HL-60 (cell line): Measurements from ENCODE around the gene KLF16.

Experiments
- POLR2AphosphoS5 ChIP-seq: IDR thresholded peaks from 2 replicates; pipeline ENCODE4 v1.6.1; 2012; ENCODE audit warnings: low read depth
- SPI1 ChIP-seq: IDR thresholded peaks from 2 replicates; pipeline ENCODE4 v1.6.1; 2012; ENCODE audit warnings: low read depth, mild to moderate bottlenecking, borderline replicate concordance
- TF ChIP-seq, protein P1 (sequence below): IDR thresholded peaks from one replicate; pipeline ENCODE4 v1.5.1; 2011; ENCODE audit warnings: low read length, control low read depth, inconsistent platforms; ENCODE audit not compliant: insufficient read depth
- TF ChIP-seq, protein P2 (sequence below): IDR thresholded peaks from 2 replicates; pipeline ENCODE4 v1.6.1; 2012; ENCODE audit warnings: low read depth; ENCODE audit not compliant: insufficient replicate concordance

DNA sequence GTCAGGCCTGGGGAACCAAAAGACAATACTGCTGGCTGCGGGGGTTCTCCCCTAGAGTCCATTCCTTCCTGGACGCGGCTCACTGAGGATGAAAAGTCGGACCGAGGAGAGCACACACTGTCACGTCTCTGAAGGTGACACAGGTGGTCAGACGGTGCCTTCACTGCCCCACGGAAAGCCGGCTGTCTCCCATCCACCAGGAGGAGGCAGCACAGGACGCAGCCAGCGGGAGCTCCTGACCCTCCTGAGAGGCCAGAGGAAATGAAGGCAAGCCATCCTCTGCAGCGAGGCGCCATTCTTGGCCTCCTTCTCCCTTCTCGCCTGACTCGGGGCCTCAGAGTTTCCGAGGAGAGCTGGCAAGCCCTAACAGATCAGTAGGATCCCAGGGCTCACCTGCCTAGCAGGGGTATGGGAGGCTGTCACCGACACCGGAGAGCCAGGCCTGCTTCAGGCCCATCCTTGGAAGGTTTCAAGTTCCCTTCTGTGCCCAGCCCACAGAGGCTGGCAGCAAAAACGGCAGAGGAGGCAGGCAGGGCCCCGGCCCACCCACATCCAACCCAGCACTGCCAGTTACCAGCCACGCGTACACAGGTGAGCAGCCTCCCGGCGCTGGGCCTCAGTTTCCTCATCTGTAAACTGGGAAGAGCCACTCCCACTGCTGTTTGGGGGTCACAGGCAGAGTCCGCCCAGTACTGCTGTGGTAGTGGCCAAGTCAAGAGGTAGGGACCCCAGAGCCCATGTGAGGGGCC is 19.6 kb downstream of the KLF16 start:
- TF ChIP-seq, protein P1, sequence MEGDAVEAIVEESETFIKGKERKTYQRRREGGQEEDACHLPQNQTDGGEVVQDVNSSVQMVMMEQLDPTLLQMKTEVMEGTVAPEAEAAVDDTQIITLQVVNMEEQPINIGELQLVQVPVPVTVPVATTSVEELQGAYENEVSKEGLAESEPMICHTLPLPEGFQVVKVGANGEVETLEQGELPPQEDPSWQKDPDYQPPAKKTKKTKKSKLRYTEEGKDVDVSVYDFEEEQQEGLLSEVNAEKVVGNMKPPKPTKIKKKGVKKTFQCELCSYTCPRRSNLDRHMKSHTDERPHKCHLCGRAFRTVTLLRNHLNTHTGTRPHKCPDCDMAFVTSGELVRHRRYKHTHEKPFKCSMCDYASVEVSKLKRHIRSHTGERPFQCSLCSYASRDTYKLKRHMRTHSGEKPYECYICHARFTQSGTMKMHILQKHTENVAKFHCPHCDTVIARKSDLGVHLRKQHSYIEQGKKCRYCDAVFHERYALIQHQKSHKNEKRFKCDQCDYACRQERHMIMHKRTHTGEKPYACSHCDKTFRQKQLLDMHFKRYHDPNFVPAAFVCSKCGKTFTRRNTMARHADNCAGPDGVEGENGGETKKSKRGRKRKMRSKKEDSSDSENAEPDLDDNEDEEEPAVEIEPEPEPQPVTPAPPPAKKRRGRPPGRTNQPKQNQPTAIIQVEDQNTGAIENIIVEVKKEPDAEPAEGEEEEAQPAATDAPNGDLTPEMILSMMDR: no peak
- 0 out of 2 replicates have a peak, but pooled peaks have one; percentile 20 for TF ChIP-seq POLR2AphosphoS5
- TF ChIP-seq, protein P2, sequence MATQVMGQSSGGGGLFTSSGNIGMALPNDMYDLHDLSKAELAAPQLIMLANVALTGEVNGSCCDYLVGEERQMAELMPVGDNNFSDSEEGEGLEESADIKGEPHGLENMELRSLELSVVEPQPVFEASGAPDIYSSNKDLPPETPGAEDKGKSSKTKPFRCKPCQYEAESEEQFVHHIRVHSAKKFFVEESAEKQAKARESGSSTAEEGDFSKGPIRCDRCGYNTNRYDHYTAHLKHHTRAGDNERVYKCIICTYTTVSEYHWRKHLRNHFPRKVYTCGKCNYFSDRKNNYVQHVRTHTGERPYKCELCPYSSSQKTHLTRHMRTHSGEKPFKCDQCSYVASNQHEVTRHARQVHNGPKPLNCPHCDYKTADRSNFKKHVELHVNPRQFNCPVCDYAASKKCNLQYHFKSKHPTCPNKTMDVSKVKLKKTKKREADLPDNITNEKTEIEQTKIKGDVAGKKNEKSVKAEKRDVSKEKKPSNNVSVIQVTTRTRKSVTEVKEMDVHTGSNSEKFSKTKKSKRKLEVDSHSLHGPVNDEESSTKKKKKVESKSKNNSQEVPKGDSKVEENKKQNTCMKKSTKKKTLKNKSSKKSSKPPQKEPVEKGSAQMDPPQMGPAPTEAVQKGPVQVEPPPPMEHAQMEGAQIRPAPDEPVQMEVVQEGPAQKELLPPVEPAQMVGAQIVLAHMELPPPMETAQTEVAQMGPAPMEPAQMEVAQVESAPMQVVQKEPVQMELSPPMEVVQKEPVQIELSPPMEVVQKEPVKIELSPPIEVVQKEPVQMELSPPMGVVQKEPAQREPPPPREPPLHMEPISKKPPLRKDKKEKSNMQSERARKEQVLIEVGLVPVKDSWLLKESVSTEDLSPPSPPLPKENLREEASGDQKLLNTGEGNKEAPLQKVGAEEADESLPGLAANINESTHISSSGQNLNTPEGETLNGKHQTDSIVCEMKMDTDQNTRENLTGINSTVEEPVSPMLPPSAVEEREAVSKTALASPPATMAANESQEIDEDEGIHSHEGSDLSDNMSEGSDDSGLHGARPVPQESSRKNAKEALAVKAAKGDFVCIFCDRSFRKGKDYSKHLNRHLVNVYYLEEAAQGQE: no peak
- TF ChIP-seq SPI1: no peak
